Neural crest cell (in vitro differentiated cells): ENCODE data around the gene HDAC1. TPM values are rescaled to one million over a fixed set of nuclear protein-coding genes. Genes with fewer than 3 reads are reported as not detected.

Experiments used
- DNase-seq: peaks from one replicate; pipeline ENCODE4 v3.0.0; 2021; ENCODE audit warnings: low read depth, mixed read lengths, low spot score
- H3K27ac Mint-ChIP-seq: one replicate; pipeline ENCODE4 v1.8.0; 2021; ENCODE audit warnings: mild to moderate bottlenecking, mixed read lengths; ENCODE audit not compliant: unreplicated experiment
- H3K27me3 Mint-ChIP-seq: 2 replicates; pipeline ENCODE4 v1.8.0; 2021; ENCODE audit warnings: low read depth, mild to moderate bottlenecking, mixed read lengths
- H3K36me3 Mint-ChIP-seq: 2 replicates; pipeline ENCODE4 v1.8.0; 2021; ENCODE audit warnings: low read depth, mild to moderate bottlenecking, mixed read lengths
- H3K4me1 Mint-ChIP-seq: 2 replicates; pipeline ENCODE4 v1.8.0; 2021; ENCODE audit warnings: mixed read lengths
- H3K4me3 Mint-ChIP-seq: one replicate; pipeline ENCODE4 v1.8.0; 2021; ENCODE audit warnings: mild to moderate bottlenecking, mixed read lengths
- H3K9me3 Mint-ChIP-seq: 2 replicates; pipeline ENCODE4 v1.8.0; 2021; ENCODE audit warnings: mixed read lengths
- CTCF ChIP-seq: fragments of 200-600 bp; sonication (generic); conservative IDR thresholded peaks from 2 replicates; pipeline ENCODE4 v1.5.0; 2021; ENCODE audit warnings: antibody characterized with exemption, mild to moderate bottlenecking
- total RNA-seq: library from RNA; stranded (reverse); gene quantifications from 2 replicates; pipeline ENCODE4 v1.2.1, GENCODE V29; 2021

The HDAC1 gene
- total RNA-seq, 1 donor from 2014 or later = 130 TPM

GRCh38 chr1:32380057-32380456, 88.2 kb downstream of the HDAC1 start:
- Mint-ChIP-seq H3K27me3 (no peaks in the 10 kb centered on the region), H3K27ac (no peak overlapping the region), H3K4me3 (no peak overlapping the region), H3K4me1 (peaks cover 10% of the 10 kb centered on the region), H3K36me3 (peaks cover 8% of the 10 kb centered on the region), H3K9me3 (no peaks in the 10 kb centered on the region)
- TF ChIP-seq CTCF = no peak
- no peak for DNase-seq

Other genes with a start within 250 kb of the HDAC1 start
- 34.8 and 36.0 TPM in 2 replicates for gene TMEM39B, start 219.1 kb upstream of the HDAC1 start, total RNA-seq
- gene KPNA6, start 184.0 kb upstream of the HDAC1 start, total RNA-seq = 63.6 and 70.0 TPM in 2 replicates
- 70.3 and 70.7 TPM in 2 replicates for gene TXLNA, start 112.4 kb upstream of the HDAC1 start, total RNA-seq
- gene CCDC28B, start 91.5 kb upstream of the HDAC1 start, total RNA-seq = 16.7 and 21.2 TPM in 2 replicates
- gene IQCC, start 86.4 kb upstream of the HDAC1 start, total RNA-seq = 7.3 and 7.8 TPM in 2 replicates
- not detected in 2 replicates for gene DCDC2B, start 83.0 kb upstream of the HDAC1 start, total RNA-seq
- 21.3 and 22.5 TPM in 2 replicates for gene TMEM234, start 69.7 kb upstream of the HDAC1 start, total RNA-seq
- 190 and 192 TPM in 2 replicates for gene EIF3I, start 69.7 kb upstream of the HDAC1 start, total RNA-seq
- 0.66 and 1.5 TPM in 2 replicates for gene FAM167B, start 44.9 kb upstream of the HDAC1 start, total RNA-seq
- gene LCK, start 40.8 kb upstream of the HDAC1 start, total RNA-seq = not detected in 2 replicates
- 943 and 952 TPM in 2 replicates for gene MARCKSL1, start 44.1 kb downstream of the HDAC1 start, total RNA-seq
- 7.1 and 7.7 TPM in 2 replicates for gene FAM229A, start 70.4 kb downstream of the HDAC1 start, total RNA-seq
- 2.2 and 2.7 TPM in 2 replicates for gene TSSK3, start 70.5 kb downstream of the HDAC1 start, total RNA-seq
- 38.6 and 41.5 TPM in 2 replicates for gene BSDC1, start 102.4 kb downstream of the HDAC1 start, total RNA-seq
- gene ZBTB8B, start 173.0 kb downstream of the HDAC1 start, total RNA-seq = 3.1 and 3.3 TPM in 2 replicates
- 9.8 and 10.1 TPM in 2 replicates for gene ZBTB8A, start 247.3 kb downstream of the HDAC1 start, total RNA-seq